Peyer's patch (tissue), 4 donors: Measurements from ENCODE around the gene FAM98B.

Experiments used
- POLR2A ChIP-seq, 2 donors: fragments of 450-650 bp; IDR thresholded peaks; one replicate each; pipeline ENCODE4 v1.5.1; 2017; ENCODE audit warnings: antibody characterized with exemption in 2 of 2, mild to moderate bottlenecking in 2 of 2, moderate library complexity in 2 of 2
- TF ChIP-seq, protein P1 (sequence below), 6 experiments: fragments of 450-650 bp in 4 of 6; fragments of 200-600 bp in 2 of 6; sonication (generic) in 1 of 6; IDR thresholded peaks; one replicate each; pipeline ENCODE4 v1.5.1; 2017 to 2019; ENCODE audit warnings: antibody characterized with exemption in 6 of 6, mild to moderate bottlenecking in 3 of 6, moderate library complexity in 1 of 6

DNA sequence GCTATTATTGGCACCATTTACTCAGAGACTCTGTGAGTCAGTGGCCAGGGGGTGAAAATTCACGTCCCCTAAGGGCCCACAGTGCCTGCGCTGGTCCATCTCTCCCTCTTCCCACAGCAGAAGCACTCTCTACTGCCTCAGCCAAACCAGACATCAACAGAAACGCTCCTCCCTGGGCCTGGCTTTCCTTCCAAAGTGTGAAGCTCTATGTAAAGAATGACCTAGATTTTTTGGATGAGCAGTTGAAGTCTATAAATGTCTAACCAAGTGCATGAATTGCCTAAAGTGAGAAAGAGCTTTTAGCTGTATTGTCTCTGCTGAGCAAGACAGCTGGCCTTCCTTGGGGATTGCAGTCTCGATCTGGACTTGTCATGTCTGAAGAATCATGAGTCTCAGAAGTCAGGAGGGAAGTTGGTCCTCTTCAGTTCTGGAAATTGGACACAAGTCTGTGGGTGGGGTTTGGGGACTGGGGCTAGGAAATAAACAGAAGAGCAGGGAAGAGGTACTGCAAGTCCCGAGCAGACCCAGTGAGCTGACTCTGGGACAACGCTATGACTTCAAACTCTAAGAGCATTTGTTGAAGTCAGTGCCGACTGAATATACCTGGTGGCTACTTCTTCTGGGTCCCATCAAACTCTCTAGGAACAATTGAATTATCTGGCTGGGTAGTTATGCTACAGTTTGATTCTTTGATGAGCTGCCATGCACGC lies 81.7 kb downstream of the FAM98B start:
- TF ChIP-seq POLR2A (IDR thresholded peaks at IDR 0.05): no peak
- TF ChIP-seq, protein P1, sequence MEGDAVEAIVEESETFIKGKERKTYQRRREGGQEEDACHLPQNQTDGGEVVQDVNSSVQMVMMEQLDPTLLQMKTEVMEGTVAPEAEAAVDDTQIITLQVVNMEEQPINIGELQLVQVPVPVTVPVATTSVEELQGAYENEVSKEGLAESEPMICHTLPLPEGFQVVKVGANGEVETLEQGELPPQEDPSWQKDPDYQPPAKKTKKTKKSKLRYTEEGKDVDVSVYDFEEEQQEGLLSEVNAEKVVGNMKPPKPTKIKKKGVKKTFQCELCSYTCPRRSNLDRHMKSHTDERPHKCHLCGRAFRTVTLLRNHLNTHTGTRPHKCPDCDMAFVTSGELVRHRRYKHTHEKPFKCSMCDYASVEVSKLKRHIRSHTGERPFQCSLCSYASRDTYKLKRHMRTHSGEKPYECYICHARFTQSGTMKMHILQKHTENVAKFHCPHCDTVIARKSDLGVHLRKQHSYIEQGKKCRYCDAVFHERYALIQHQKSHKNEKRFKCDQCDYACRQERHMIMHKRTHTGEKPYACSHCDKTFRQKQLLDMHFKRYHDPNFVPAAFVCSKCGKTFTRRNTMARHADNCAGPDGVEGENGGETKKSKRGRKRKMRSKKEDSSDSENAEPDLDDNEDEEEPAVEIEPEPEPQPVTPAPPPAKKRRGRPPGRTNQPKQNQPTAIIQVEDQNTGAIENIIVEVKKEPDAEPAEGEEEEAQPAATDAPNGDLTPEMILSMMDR (IDR thresholded peaks at IDR 0.05): no peak
